LNCAP (cell line): Measurements from ENCODE around the gene SPARCL1.

Experiments used
- CTCF ChIP-seq: fragments of 450-650 bp; IDR thresholded peaks from 2 replicates; pipeline ENCODE4 v1.5.1; 2017; ENCODE audit warnings: mild to moderate bottlenecking

SPARCL1 gene

DNA sequence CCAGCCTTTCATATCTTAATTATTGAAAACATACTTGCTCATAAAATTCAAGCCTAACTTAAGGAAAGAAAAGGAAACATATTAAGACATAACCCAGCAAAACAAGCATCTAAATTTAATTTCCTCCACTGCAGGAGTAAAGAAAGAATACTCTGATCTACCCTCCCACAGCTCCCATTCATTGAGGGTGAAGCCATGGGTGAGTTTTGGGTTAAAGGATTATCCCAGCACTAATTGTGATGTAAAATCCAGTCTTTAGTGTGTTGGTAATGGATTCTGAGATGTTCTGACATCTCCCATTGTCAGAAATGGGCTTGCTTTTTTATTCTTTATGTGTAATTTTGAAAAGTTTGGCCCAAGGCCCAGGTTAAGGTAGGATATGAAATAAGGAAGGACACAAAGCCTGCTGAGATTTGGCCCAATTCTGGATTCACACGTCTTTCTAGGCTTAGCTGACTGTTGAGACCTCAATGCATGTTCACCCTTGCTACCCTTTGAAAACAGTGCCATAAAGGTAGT, 50.4 kb downstream of the SPARCL1 start:
- TF ChIP-seq CTCF, result no peak

DNA sequence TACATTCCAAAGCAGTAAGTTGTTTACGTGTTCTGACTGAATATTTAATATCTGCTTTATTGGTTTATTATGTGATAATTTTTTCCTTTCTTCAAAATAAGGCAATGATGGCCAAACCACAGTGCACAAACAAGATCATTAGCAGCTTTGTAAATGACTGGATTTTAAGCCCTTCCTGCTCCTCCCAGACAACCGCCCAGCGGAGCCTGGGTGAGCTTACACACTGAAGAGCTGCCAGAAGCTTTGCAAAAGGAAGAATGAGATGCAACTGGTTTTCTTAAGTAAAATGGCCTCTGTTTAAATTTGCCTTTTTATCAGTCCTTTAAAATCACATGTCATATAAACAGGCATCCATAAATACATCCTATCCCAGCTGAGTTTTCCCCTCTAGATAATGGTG, 52.2 kb downstream of the SPARCL1 start:
- no peak for TF ChIP-seq CTCF

DNA sequence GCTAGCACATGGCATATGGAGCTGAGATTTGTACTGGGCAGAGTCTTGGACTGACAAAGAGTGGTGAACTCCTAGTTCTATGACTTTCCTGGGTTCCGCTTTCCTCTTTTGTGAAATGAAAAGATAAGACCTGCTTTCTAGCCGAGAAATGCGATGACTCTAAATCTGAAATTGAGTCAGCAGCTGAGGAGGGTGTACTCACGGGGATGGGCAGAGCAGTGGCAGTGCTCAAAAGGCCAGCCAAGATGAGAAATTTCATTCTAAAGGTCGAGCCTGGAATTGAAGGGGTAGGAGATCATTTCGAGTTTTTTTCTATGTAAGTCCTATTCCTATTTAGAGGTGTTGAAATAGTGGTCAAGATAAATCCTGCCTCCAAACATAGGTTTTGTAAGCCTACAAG, 59.8 kb downstream of the SPARCL1 start:
- TF ChIP-seq CTCF, result no peak

GRCh38 chr4:87465739-87466366, 63.3 kb downstream of the SPARCL1 start:
- TF ChIP-seq CTCF, result peak; percentile 72

- no peak for TF ChIP-seq CTCF
Observed at GRCh38 chr4:87462102-87462501, 67.1 kb downstream of the SPARCL1 start.

DNA sequence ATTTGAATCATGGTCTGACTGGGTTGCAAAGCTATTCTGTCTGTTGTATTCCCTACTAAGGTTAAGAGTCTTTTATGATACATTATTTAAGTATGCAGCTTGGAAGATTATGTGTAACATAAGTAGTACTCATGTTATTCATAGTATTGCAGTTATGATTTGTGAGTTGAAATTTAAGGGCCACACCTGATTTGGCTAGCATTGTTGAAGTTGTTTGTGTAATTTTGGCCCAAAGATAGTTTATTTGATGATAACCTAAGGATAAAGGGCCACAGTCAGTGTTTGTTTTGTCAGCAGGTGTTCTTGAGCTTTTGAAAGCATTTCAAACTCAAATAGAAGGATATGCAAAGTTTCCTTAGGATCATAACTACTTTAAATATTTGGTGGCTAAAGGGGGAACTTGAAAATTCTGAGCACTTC, 67.9 kb downstream of the SPARCL1 start:
- TF ChIP-seq CTCF, result no peak

DNA sequence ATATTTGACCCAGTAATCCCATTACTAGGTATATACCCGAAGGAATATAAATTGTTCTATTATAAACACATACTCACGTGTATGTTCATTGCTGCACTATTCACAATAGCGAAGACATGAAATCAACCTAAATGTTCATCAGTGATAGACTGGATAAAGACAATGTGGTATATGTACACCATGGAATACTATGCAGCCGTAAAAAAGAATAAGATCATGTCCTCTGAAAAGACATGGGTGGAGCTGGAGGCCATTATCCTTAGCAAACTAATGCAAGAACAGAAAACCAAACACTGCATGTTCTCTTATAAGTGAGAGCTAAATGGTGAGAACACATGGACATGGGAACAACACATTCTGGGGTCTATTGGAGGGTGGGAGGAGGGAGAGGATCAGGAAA, 70.3 kb downstream of the SPARCL1 start:
- TF ChIP-seq CTCF, result no peak

- TF ChIP-seq CTCF, result no peak
Observed at GRCh38 chr4:87451537-87451936, 77.6 kb downstream of the SPARCL1 start.
